ENCODE results near the gene GPR87.

GPR87 gene

GRCh38 chr3:151307583-151308488 lies 8.8 kb downstream of the GPR87 start:
- TF ChIP-seq ZFX (IDR thresholded peaks at IDR 0.05; ENCODE audit: borderline replicate concordance) = no peak
- TF ChIP-seq, protein P1, sequence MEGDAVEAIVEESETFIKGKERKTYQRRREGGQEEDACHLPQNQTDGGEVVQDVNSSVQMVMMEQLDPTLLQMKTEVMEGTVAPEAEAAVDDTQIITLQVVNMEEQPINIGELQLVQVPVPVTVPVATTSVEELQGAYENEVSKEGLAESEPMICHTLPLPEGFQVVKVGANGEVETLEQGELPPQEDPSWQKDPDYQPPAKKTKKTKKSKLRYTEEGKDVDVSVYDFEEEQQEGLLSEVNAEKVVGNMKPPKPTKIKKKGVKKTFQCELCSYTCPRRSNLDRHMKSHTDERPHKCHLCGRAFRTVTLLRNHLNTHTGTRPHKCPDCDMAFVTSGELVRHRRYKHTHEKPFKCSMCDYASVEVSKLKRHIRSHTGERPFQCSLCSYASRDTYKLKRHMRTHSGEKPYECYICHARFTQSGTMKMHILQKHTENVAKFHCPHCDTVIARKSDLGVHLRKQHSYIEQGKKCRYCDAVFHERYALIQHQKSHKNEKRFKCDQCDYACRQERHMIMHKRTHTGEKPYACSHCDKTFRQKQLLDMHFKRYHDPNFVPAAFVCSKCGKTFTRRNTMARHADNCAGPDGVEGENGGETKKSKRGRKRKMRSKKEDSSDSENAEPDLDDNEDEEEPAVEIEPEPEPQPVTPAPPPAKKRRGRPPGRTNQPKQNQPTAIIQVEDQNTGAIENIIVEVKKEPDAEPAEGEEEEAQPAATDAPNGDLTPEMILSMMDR (IDR thresholded peaks at IDR 0.05) = no peak
- no peak overlapping the region for H3K27ac ChIP-seq

- no peak overlapping the region for H3K27ac ChIP-seq
These were observed 9.5 kb downstream of the GPR87 start for GRCh38 chr3:151307131-151307530.

GRCh38 chr3:151306168-151306810 lies 10.3 kb downstream of the GPR87 start:
- TF ChIP-seq ZFX (IDR thresholded peaks at IDR 0.05; ENCODE audit: borderline replicate concordance) = no peak
- TF ChIP-seq, protein P1 (IDR thresholded peaks at IDR 0.05) = no peak
- H3K27ac ChIP-seq = no peak overlapping the region

More at GRCh38 chr3:151307131-151307530, 9.5 kb downstream of the GPR87 start:
- TF ChIP-seq, protein P1 (IDR thresholded peaks at IDR 0.05) = no peak
- no peak for TF ChIP-seq ZFX (IDR thresholded peaks at IDR 0.05; ENCODE audit: borderline replicate concordance)

- H3K27ac ChIP-seq = no peak overlapping the region
- TF ChIP-seq, protein P1 (IDR thresholded peaks at IDR 0.05) = no peak
These were observed 10.9 kb downstream of the GPR87 start for GRCh38 chr3:151305775-151306151.

GRCh38 chr3:151305060-151305774 lies 11.4 kb downstream of the GPR87 start:
- TF ChIP-seq, protein P1 (IDR thresholded peaks at IDR 0.05) = no peak
- no peak for TF ChIP-seq ZFX (IDR thresholded peaks at IDR 0.05; ENCODE audit: borderline replicate concordance)
- H3K27ac ChIP-seq = no peak overlapping the region

- H3K27ac ChIP-seq = no peak overlapping the region
- TF ChIP-seq ZFX (IDR thresholded peaks at IDR 0.05; ENCODE audit: borderline replicate concordance) = no peak
- TF ChIP-seq, protein P1 (IDR thresholded peaks at IDR 0.05) = no peak
These were observed 12.9 kb downstream of the GPR87 start for GRCh38 chr3:151303751-151304150.
